Lower leg skin (tissue), 4 donors: ENCODE data around the gene GPR68. TPM values are rescaled to one million over a fixed set of nuclear protein-coding genes. Genes with fewer than 3 reads are reported as not detected.

ENCODE experiments used
- DNase-seq, 2 donors: peaks; one replicate each; pipeline ENCODE4 v3.0.0-alpha.2; 2019; ENCODE audit warnings: low spot score in 2 of 2
- H3K4me3 ChIP-seq: fragments of 200-600 bp; sonication (generic); 2 replicates; pipeline ENCODE4 v1.5.1; 2017; ENCODE audit warnings: mild to moderate bottlenecking, low read depth; ENCODE audit not compliant: poor library complexity, severe bottlenecking
- POLR2A ChIP-seq, 2 donors: fragments of 450-650 bp; IDR thresholded peaks; one replicate each; pipeline ENCODE4 v1.6.1; 2016 to 2017; ENCODE audit warnings: antibody characterized with exemption in 2 of 2, mild to moderate bottlenecking in 1 of 2, moderate library complexity in 1 of 2
- WGBS, 2 donors: methylation state at CpG; one replicate each; pipeline ENCODE4 v1.1.5; 2018; 5-methylcytosine and 5-hydroxymethylcytosine counted together
- intact Hi-C: fragments of 100-400 bp; cut with DNase I; formaldehyde crosslinking; loops from one replicate; pipeline ENCODE4 v1.15.0; 2023; ENCODE audit warnings: low total_unique reads
- total RNA-seq, 4 donors: library from RNA; depleted of rRNA; stranded (reverse); fragments of >200 nt; gene quantifications; one replicate each; pipeline ENCODE4 v1.1.0, GENCODE V29; 2016
- TF ChIP-seq, protein P1 (sequence below), 3 donors: fragments of 450-650 bp; IDR thresholded peaks; one replicate each; pipeline ENCODE4 v1.5.1; 2016; ENCODE audit warnings: antibody characterized with exemption in 3 of 3, mild to moderate bottlenecking in 3 of 3, moderate library complexity in 2 of 3

Gene GPR68
- total RNA-seq, 4 donors from 2014 or later = 1.3 to 4.1 (median 3.2) TPM

DNA sequence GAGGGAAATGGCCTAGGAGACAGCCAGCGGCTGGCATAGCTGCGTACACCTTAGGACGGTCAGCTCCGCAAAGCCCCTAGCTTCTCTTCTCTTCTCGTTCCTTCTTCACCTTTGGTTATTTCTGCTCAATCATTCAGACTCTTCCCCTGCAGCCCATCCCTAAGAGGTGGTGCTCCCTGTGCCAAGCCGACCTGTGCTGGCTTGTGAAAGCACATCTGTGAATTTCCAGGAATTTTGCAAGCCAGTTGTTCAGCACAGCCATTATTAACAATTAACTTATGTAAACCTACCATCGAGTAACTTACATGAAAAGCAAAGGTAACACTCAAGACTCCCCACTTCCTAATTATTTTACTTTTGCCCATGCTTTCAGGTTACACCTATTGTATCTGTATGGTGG is 20.9 kb upstream of the GPR68 start:
- WGBS, 2 donors = 60 to 65% methylated on average over 7 of the region's 7 CpGs
- DNase-seq = no peak

DNA sequence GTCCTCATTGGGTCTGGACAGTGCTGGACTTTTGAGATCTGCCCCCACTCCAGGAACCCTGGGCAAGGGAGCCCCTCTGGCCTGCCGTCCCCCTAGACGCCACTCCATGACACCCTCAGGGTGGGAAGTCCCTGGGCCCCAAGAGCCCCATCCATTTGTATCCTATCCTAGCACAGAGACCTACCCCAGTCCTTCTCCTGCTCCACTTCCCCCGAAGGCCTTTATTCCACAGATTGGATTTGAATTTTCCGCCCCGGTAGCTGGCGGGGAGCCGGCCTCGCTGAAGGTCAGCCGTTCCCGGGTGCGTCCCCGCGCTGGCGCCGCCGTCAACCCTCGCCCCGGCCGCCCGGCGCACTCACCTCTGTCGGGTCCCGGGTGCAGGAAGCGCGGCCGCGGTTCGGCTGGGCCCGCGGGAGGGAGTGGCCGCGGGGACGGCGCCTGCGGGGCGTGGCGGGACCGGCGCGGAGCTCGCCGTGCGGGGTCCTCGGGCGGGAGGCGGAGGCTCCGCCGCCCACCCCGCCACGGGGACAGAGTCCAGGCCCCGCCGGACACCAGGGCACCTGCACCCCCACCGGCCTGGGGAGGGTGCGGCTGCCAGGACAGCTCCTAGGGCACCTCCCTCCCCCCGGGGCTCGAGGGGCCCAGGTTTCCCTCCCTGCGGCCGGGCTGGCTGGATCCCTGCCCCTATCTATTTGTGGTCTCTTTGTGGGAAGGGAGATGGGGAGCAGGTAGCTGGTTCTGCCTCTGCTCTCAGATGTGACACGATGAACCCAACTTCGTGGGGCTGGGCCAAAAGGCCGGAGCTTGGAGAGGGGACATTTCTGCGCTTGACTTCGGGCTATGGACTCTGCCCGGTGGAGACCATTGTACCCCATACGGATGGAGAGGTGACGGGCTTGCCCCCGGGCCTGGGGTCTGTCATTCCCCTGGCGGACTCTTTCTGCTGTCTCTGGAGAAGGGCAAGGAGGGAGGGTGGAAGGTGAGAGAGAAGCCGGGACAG is 19.9 kb upstream of the GPR68 start:
- peak overlapping the region; percentile 5 for H3K4me3 ChIP-seq
- DNase-seq = no peak
- TF ChIP-seq, protein P1, sequence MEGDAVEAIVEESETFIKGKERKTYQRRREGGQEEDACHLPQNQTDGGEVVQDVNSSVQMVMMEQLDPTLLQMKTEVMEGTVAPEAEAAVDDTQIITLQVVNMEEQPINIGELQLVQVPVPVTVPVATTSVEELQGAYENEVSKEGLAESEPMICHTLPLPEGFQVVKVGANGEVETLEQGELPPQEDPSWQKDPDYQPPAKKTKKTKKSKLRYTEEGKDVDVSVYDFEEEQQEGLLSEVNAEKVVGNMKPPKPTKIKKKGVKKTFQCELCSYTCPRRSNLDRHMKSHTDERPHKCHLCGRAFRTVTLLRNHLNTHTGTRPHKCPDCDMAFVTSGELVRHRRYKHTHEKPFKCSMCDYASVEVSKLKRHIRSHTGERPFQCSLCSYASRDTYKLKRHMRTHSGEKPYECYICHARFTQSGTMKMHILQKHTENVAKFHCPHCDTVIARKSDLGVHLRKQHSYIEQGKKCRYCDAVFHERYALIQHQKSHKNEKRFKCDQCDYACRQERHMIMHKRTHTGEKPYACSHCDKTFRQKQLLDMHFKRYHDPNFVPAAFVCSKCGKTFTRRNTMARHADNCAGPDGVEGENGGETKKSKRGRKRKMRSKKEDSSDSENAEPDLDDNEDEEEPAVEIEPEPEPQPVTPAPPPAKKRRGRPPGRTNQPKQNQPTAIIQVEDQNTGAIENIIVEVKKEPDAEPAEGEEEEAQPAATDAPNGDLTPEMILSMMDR (IDR thresholded peaks at IDR 0.05) = no peak
- no peak for TF ChIP-seq POLR2A (IDR thresholded peaks at IDR 0.05)
- 10% methylated on average over 51 to 52 of the region's 69 CpGs for WGBS, 2 donors
- intact Hi-C loops = no loop called here

More for the DNA sequence above, 20.9 kb upstream of the GPR68 start:
- TF ChIP-seq, protein P1 (IDR thresholded peaks at IDR 0.05) = no peak
- TF ChIP-seq POLR2A (IDR thresholded peaks at IDR 0.05) = no peak
- intact Hi-C loops = no loop called here
- no peak overlapping the region for H3K4me3 ChIP-seq

DNA sequence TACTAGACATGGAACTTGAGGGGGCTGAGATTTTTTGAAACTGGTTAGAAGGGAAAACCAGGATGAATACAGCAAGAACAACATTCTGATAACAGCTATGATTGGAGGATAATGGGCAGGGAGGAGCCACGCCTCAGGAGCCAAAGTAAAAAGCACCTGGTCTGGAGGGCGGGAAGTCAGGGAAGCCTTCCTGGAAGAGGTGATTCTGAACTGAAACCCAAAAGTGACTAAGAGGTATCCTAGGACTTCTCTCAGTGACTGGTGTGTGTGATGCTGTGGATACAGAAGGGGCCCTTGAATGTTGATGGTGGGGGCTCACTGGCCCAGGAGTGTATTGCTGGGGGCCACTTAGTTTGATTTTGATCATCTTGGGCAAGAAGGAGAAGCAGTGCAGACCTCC is 18.8 kb upstream of the GPR68 start:
- H3K4me3 ChIP-seq = no peak overlapping the region

DNA sequence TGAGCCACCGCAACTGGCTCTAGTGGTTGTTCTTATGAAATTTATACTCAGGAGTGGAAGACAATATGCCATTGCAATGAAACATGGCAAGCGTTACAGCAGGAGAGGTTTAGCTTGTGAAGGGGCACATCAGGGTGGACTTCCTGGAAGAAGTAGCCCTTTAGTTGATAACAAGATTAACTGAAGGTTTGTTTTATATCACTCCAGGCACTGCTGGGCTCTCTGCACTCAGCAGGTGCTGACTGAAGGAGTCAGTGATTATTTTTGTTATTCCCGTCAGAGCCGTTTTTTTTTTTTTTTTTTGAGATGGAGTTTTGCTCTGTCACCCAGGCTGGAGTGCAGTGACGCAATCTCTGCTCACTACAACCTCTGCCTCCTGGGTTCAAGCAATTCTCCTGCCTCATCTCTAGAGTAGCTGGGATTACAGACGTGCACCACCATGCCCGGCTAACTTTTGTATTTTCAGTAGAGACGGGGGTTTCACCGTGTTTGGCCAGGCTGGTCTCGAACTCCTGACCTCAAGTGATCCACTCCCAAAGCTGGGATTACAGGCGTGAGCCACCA is 17.6 kb upstream of the GPR68 start:
- TF ChIP-seq, protein P1 (IDR thresholded peaks at IDR 0.05) = no peak
- TF ChIP-seq POLR2A (IDR thresholded peaks at IDR 0.05) = no peak
- WGBS, 2 donors = 88% methylated on average over 11 of the region's 11 CpGs
- H3K4me3 ChIP-seq = no peak overlapping the region
- DNase-seq = no peak
- intact Hi-C loops = no loop called here

More for the DNA sequence above, 18.8 kb upstream of the GPR68 start:
- intact Hi-C loops = no loop called here
- TF ChIP-seq POLR2A (IDR thresholded peaks at IDR 0.05) = no peak
- TF ChIP-seq, protein P1 (IDR thresholded peaks at IDR 0.05) = no peak
- no peak for DNase-seq
- WGBS, 2 donors = 88 to 93% methylated on average over 2 of the region's 2 CpGs

DNA sequence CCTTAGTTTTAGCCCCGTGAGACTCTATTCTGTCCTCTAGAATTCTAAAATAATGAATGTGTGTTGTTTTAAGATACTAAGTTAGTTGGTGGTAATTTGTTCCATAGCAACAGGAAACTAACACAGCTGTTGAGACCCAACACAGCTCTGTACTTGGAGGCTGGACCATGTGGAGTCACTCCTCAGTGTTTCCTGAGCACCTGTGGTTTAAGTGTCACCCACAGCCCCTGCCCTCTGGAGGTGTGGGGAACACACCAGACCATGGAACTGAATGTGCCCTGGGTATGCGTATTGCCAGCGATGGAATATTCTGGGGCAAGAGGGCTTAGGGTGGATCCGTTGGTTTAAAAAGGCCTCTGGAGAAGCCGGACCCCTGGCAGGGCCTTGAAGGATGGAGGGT is 16.6 kb upstream of the GPR68 start:
- WGBS, 2 donors = 95 to 99% methylated on average over 5 of the region's 5 CpGs
- no peak overlapping the region for H3K4me3 ChIP-seq
- DNase-seq = no peak
- intact Hi-C loops = no loop called here
- no peak for TF ChIP-seq POLR2A (IDR thresholded peaks at IDR 0.05)
- TF ChIP-seq, protein P1 (IDR thresholded peaks at IDR 0.05) = no peak
